HG03196 (cell line): Measurements from ENCODE around the gene SBK3.
"Not testable (repeated sequence)": the region's sequence is repeated elsewhere in the genome, so short reads cannot be mapped to it uniquely, and the experiment has no call there.

Experiments
- ATAC-seq: cut with Tn5 transposase; IDR thresholded peaks from one replicate; pipeline ENCODE4 v1.9.1; 2021; ENCODE audit not compliant: unreplicated experiment

SBK3 gene

GRCh38 chr19:55576746-55577145, 31.4 kb upstream of the SBK3 start:
- no peak for ATAC-seq

DNA sequence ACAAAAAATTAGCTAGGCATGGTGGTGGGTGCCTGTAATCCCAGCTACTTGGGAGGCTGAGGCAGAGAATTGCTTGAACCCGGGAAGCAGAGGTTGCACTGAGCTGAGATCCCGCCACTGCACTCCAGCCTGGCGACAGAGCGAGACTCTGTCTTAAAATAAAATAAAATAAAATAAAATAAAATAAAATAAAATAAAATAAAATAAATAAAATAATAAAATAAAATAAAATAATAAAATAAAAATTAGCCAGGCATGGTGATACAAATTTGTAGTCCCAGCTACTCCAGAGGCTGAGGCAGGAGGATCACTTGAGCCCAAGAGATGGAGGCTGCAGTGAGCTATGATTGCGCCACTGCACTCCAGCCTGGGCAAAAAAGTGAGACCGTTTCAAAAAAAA, 28.6 kb upstream of the SBK3 start:
- ATAC-seq, result not testable (repeated sequence)

GRCh38 chr19:55569477-55569876, 24.1 kb upstream of the SBK3 start:
- ATAC-seq, result not testable (repeated sequence)

GRCh38 chr19:55567708-55568328, 22.5 kb upstream of the SBK3 start:
- no peak for ATAC-seq

DNA sequence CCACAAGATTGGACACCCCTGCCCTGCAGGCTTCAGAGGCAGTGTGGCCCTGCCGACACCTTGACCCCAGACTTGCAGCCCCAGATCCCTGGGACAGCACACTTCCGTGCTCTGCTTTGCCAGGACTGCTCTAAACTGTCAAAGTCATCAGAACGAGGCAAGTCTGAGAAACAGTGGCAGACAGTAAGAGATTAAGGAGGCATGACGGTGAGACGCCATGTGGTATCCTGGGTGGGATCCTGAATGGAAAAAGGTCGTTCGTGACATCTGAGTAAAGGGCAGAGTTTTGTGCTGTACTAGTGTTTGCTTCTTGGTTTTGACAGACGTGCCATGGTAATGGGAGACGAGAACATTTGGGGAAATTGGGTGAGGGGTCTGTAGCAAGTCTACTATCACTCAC, 21.5 kb upstream of the SBK3 start:
- ATAC-seq, result no peak

DNA sequence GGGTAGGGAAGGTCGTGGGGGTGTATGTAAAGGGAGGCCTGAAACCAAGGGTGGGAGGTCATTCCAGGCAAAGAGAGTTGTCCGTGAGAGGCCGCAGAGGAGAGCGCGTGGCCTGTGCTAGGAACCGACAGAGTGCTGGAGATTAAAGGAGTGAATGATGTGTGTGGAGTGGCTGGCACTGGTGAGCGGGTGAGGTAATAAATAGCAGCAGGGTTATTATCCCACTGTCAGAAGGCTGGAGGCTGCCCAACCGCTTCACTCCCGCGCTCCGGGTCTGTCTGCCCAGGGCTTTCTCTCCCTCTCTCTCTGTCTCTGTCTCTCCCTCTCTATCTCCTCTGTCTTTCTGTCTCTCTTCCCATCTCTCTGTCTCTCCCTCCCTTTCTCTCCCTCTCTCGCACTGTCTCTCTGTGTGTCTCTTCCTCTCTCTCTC, 17.9 kb upstream of the SBK3 start:
- ATAC-seq, result no peak

DNA sequence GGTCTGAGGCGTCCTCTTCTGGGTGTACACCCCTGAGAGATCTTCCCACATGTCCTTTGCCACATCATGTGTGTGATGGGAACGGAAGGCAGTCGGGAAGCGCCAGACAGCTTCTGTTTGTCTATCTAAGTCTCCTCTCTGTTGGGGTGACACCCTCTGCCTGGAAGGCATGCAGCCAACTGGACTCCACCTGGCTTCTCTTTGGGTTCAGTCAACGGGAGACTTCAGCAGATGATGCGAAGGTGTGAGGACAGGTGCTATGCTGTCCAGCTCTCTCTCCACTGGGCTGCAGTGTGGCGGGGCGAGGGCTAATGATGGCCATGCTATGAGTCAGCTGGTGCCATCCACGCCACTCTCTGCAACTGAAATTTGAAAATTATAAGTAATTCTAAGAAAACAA, 14.3 kb upstream of the SBK3 start:
- ATAC-seq, result no peak

DNA sequence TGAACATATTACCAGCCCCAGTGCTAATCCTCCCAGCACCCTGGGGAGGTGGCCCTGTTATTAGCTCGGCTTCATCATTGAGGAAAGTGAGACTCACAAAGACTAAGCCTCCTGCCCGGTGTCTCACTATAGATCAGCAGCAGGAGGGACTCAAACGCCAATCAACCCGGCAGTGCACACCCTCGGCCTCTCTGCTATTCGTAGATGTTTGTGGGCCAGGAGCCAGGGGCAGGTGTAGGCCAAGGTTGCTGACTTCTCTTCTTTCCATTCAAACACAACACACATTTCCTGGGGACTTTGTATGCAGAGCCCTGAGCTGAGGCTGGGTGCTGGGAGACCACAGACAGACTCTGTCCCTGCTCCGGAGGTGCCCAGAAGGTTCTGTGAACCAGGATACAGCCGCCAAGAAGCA, 9.4 kb upstream of the SBK3 start:
- ATAC-seq, result no peak

GRCh38 chr19:55554302-55554701, 9.0 kb upstream of the SBK3 start:
- no peak for ATAC-seq

DNA sequence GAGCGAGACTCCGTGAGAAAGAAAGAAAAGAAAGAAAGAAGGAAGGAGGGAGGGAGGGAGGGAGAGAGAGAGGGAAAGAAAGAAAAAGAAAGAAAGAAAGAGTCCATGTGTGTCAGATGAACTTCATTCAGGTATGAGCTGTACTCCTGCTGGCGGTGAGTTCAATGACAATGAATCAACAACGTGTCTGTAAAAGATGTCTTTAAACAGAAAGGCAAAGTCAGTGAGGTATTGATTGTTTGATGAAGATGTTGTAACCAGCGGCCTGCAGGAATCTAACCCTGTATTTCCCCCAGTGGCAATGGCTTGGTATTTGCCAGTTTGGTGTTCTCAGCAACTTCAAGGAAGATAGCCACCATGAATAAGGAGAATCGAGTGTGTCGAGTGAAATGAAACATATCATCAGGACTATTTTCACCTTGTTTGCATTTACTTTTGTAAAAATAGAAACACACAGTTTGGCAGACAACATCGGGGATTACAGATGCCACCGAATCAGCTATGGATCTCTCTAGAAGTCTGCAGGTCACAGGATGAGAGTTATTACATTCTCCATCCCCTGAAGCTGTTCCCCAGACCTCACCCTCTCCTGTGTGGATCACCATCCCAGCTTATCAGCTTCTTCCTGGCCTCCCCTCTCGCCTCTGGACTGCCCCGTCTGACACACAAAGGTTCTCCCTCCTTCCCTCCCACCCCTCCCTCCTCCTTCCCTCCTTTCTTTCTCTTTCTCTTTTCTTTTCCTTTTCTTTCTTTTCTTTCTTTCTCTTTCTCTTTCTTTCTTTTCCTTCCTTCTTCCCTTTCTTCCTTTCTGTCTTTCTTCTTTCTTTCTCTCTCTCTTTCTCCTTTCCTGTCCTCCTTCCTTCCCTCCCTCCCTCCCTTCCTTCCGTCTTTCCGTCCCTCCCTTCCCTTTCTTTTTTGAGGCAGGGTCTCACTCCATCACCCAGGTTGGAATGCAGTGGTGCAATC, 8.2 kb upstream of the SBK3 start:
- no peak for ATAC-seq

- ATAC-seq, result no peak
Observed at GRCh38 chr19:55552620-55553019, 7.3 kb upstream of the SBK3 start.

DNA sequence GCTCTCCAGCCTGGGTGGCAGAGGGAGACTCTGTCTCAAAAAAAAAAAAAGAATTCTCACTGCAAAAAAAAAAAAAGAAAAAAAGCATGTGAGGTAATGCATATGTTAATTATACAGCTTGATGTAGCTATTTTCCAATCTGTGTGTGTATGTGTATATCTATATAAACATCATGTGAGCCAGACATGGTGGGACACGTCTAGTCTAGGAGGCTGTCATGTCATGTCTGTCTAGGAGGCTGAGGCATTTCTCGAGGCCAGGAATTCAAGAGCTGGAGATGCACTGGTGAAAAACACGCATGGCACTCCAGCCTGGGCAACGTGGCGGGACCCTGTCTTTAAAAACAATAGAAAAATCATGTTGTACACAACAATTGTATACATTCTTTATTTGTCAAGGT, 6.9 kb upstream of the SBK3 start:
- ATAC-seq, result no peak

DNA sequence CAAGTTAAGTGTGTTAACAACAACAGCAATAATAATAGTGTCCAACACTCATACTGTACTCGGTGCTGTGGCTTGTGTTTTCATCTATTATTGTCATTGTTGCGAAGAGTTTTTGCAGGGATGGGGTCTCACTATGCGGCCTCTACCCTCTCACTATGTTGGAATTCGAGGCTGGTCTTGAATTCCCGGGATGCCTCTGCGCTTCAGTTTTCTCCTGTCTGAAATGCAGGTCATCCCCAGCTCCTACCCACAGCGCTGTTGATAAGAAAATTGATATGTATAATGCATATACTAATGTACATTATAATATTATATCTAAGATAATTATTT, 4.9 kb upstream of the SBK3 start:
- no peak for ATAC-seq

DNA sequence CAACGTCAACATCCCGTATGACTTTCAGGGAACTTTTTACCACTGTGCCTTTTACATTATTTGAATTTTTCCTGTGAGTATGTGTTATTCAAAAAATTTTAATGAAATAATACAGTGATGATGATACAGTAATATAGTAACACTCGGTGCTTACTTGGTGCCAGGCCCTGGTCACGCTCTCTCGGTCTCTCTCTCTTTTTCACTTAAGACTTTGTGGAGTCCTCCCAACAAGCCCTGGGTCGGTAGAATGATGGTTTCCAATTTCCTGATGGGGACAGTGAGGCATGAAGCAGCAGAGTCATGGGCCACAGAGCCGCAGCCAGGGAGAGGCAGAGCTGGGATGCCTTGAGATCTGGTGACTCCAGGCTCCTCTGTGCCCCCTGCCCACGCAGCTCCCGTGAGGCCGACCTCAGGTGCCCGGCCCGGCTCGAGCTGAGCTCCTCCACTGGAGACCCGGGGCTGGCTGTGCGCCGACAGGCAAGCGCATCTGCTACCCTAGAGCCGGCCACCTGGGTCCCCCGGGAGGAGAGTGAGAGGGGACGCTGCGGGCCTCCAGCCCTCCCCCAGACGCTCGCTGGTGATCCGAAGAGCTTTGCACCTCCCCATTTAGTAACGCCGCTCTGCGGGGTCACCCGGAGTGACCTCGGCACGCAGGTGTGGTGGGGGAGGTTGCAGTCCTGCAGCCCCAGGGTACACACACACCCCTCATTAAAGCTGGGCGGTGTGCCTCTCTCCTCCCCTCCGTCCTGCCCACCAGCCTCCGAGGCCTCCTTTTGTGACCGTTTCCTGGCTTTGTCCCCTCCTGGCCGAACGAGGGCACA, 4.4 kb upstream of the SBK3 start:
- ATAC-seq, result no peak

DNA sequence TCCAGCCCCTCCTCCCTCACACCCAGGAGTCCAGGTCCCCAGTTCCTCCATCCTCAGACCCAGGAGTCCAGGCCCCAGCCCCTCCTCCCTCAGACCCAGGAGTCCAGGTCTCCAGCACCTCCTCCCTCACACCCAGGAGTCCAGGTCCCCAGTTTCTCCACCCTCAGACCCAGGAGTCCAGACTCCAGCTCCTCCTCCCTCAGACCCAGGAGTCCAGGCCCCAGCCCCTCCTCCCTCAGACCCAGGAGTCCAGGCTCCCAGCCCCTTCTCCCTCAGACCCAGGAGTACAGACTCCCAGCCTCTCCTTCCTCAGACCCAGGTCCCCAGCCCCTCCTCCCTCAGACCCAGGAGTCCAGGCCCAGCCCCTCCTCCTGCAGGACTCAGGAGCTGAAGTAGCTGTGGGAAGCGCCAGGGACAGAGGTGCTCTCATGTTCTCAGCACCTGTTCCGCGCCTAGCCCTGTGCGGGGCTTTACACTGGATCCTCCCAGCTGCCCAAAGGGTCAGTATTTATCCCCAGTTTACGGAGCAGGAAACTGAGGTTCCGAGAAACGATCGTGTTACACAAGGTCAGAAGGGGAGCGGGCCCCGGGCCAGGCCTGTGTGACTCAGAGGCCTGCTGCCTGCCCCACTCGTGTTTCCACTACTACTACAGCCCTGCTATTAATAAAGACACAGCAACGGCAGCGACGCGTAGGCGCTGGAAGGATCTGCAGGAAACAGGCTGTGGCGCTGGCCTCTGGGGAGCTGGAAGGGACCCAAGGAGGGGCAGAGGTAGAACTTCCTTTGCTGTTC, 1.7 kb upstream of the SBK3 start:
- ATAC-seq, result no peak

DNA sequence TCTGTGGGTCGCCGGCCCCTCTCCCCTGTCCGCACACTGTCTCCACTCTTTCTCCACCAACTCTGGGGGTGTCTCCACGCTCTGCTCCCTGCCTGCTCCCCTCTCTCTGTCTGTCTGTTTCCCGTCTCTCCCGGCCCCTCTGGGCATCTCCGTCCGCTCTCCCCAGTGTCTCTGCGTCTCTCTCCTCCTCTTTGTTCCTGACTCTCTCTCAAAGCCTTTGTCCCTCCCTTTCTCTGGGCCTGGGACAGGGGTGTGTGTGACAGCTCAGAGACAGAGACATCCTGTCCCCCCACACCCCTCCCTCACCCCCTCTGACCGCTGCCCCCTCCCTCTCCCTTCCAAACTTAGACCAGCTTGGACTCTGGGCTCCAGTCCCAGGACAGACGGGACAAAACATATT, 668 bp upstream of the SBK3 start:
- ATAC-seq, result no peak

DNA sequence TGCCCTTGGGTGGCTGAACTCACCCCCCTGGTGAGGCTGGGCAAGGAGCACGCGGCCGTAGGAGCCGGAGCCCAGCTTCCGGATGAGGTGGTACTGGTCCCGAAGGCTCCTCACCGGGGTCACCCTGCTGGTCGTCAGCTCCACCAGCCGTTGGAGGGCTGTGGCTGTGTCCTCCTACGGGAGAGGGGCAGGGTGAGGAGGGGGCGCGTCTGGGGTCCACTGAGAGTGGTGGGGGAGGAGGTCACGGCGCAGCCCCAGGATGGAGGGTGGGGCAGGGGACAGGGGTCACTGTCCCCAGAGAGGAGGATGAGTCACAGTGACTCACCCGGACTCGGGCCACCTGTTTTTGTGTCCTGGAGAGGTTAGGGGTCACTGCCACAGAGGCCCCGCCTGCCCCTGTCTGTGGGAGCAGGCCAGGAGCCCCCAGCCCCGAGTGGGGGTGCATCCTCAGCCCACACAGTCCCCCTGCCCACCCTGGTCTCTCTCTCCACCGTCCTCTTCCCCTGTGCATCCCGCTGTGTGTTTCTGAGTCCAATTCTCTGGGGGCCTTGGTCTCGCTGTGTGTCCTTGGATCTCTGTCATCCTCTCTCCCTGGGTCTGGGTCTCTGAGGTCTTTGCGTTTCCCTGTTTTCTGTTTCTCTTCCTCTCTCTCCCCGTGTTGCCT, 435 bp downstream of the SBK3 start:
- ATAC-seq, result no peak

- ATAC-seq, result no peak
Observed at GRCh38 chr19:55544014-55544413, 1.3 kb downstream of the SBK3 start.

GRCh38 chr19:55543567-55543966, 1.8 kb downstream of the SBK3 start:
- no peak for ATAC-seq

GRCh38 chr19:55542292-55542855, 3.0 kb downstream of the SBK3 start:
- ATAC-seq, result no peak
